ENCODE measurements around the gene PPM1H.

GRCh38 chr12:62713723-62714122, 221.2 kb downstream of the PPM1H start:
- TF ChIP-seq CTCF (tag by site-specific recombination; IDR thresholded peaks at IDR 0.05), result no peak
- TF ChIP-seq ZNF561 (tag by site-specific recombination; IDR thresholded peaks at IDR 0.05; ENCODE audit: borderline replicate concordance), result no peak
- no peak for TF ChIP-seq ZNF138 (tag by site-specific recombination; IDR thresholded peaks at IDR 0.05; ENCODE audit: borderline replicate concordance)
- TF ChIP-seq ZNF221 (tag by site-specific recombination; IDR thresholded peaks at IDR 0.05; ENCODE audit: borderline replicate concordance), result no peak
- TF ChIP-seq TCF7L2 (IDR thresholded peaks at IDR 0.05; ENCODE audit: borderline replicate concordance, low read depth, low read length), result no peak
- no peak for TF ChIP-seq OVOL3 (tag by site-specific recombination; IDR thresholded peaks at IDR 0.05)
- TF ChIP-seq SP2 (tag by site-specific recombination; IDR thresholded peaks at IDR 0.05), result no peak
- no peak for TF ChIP-seq ZNF341 (tag by site-specific recombination; IDR thresholded peaks at IDR 0.05; ENCODE audit: low read depth)
